ENCODE measurements around the gene CYYR1.

DNA sequence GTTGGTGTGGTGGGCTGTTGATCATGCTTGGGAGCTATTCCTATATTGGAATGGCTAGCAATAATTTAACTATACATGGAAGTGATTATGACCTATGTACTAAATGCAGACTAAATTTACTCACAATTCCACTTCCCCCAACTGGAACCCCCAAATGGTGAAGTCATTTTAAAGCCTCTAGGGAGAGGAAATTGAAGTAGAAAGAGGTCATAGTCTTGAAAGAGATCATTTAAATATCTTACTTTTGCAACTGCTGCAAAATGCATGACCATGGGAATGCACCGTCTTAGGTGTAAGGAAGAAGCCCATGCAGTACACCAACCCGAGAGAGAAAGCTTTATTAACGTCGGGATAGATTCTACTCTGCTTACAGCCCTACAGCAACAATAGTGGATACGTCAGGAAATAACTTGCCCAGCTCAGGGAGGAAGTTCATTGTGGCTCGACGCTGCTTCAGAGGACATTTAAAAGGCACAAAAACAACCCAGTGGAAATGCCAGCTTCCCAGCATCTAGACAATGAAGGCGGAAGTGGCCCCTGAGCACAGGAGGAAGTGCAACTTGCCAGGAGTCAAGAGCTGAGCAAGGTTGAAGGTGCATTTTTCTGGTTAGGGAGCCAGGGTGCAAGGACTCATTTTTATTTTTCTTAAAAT lies 26.5 kb downstream of the CYYR1 start:
- TF ChIP-seq CTCF (IDR thresholded peaks at IDR 0.05) (no peak), POLR2A (IDR thresholded peaks at IDR 0.05) (no peak), EP300 (IDR thresholded peaks at IDR 0.05) (no peak), POLR2AphosphoS5 (IDR thresholded peaks at IDR 0.05) (peak; percentile 29)

Measured in gastroesophageal sphincter (tissue), 3 donors.